Activated CD8-positive, alpha-beta memory T cell treated with anti-CD3 and anti-CD28 coated beads, Interleukin-2, amount 50 U/mL, for 1 hour (primary cell): ENCODE measurements around the gene XPNPEP2.

Experiments
- DNase-seq: peaks from one replicate; pipeline ENCODE4 v3.0.0-alpha.2; 2020; ENCODE audit errors: extremely low read depth

Gene XPNPEP2

DNA sequence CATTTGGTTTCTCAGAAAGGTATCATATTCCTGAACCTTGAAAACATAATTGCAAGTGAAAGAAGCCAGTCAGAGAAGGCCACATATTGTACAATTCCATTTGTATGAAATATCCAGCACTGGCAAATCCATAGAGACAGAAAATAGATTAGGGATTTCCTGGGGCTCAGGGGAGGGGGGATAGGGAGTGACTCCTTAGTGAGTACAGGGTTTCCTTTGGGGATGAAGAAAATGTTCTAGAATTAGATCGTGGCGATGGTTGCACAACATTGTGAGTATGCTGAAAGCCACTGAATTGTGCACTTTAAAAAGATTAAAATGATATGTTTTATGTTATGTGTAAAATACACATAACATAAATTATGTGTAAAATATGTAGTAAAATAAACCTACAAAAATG is 10.3 kb downstream of the XPNPEP2 start:
- DNase-seq, result no peak

DNA sequence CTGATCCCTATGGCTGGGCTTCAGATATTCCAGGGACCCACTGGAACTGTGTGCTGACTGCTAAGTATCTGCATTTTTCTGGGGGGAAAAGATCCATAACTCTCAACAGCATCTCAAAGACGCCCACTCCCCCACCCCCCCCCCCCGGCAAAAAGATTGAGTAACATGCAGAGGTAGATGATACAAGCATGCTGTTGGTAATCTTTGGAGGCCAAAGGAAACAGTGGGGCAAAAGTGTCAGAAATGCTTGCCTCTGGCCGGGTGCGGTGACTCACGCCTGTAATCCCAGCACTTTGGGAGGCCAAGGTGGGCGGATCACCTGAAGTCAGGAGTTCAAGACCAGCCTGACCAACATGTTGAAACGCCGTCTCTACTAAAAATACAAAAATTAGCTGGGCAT is 12.2 kb downstream of the XPNPEP2 start:
- DNase-seq, result no peak

DNA sequence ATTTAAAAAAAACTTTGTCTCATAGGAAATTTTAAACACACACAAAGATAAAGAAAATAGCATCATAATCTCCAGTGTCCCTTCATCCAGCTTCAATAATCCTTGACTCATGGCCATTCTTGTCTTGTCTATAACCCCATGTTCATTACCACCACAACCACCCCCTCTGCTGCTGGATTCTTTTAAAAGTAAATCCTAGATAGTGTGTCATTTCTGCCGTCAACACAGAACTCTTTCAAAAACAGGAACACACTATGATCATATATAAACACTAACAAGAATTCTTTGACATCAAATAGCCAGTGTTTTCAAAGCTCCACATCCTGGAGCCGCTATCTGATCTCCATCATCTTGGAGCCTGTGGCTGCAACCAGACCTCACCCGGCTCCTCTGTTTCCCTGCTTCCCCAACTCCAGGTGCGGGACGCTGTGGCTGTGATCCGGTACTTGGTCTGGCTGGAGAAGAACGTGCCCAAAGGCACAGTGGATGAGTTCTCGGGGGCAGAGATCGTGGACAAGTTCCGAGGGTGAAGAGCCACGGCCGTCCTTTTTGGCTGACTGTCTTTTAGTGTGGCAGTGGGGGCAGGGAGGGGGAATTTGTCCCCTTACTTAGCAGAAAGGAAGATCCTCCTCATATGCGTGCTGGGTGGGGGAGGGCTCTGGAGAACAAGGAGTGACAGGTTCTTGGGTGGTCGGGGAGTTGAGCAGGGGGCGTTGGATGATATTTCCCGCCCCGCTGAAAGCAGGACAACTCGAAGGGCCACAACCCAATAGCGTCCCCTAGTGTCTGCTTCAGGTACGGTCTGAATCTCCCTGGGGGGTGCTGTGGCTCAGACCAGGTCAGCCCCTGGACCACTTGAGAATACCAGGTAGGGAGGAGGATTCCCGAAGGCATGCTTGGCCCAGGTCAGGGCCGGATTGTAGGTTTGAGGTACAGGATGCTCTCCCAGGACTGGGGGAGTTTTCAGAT is 15.6 kb downstream of the XPNPEP2 start:
- DNase-seq, result no peak

DNA sequence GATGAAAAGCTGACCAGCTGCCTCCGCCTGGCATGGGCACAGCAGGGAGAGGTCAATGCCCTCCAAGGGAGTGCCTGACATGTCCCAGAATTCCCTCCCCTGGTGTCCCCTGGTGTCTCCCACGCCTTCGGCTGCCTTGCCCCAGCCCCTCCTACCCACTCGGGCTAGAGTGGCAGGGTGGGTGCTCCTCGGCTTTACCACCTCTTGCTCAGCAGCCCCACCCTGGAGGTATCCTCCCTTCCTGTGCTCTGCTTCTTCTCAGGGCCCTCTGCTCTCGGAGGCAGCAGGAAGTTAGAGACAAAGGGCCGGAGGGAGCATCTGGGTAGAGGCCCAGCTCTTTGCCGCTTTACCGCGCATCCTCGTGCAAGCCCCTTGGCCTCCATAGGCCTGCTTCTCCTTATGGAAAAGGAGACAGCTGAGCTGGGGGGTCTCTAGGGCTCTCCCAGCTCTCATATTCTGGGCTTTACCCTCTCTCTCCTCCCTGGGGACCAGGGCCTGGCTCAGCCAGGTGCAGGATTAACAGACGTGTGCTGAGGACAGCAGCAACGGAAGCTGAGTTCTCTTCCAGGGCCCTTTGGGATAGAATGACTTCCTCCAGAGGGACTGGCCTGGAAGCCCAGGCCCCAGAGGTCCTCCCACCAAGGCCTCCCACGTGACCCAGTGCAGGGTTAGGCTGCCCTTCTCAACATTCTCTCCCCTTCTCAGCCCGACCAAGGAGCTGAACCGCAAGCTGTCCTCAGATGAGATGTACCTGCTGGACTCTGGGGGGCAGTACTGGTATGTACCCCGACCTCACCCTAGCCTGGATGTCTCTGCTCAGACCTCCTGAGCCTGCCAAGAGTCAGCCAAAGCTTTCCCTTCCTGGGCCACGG is 17.2 kb downstream of the XPNPEP2 start:
- no peak for DNase-seq

DNA sequence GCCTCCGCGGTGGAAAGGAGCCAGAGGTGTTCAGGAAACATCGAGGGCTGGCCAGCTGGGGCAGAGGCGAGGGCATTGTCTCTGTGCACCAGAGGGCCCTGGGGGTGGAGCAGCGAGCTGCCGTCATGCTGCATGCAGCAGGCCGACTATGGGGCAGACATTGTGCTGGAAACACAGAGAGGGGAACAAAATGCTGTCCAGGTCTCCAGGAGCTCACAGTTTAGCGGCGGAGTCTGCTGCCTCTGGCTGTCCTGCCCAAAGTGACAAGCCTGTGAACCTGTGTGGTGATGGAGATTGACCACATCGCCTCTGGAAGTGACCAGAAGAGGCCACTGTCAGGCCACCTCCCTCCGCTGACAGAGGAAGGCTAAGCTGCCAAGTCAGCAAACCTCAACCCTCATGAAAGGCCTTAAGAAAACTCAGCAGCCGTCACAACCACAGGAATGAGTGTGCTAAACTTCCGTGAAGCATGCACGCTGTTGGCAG is 20.8 kb downstream of the XPNPEP2 start:
- DNase-seq, result no peak

DNA sequence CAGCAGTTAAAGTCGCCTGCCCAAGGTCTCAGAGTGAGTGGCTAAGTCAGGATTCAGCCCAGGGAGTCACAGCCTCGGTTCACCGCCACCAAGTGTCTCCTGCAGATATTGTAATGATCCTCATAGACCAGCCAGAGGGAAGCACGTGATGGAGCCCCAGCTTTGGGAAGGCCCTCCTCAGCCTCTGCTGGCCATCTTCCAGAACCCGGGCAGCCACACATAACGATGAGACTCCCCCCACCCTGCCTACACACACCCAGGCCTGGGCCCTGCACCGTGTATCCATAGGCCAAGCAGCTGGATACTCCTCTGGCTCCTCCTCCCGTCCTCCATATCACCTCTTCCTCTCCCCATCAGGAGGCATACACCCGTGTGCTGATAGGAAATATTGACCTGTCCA is 21.4 kb downstream of the XPNPEP2 start:
- DNase-seq, result no peak

DNA sequence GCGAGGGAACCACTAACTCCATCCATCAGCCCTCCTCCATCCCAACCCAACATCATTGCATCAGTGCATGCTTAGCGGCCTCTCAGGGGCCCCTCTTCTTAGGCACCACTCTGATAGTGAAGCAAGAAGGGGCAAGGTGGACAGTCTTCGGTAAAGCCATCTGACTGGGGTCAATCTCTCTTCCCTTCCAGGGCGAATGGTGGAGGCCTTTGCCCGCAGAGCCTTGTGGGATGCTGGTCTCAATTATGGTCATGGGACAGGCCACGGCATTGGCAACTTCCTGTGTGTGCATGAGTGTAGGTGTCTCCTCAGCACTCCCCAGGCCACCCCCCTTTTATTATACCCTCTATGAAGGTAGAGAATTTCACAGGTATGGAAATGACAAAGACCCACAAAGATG is 22.2 kb downstream of the XPNPEP2 start:
- no peak for DNase-seq

GRCh38 chrX:129761596-129761995 is 22.8 kb downstream of the XPNPEP2 start:
- DNase-seq, result no peak

GRCh38 chrX:129762448-129762847 is 23.7 kb downstream of the XPNPEP2 start:
- no peak for DNase-seq

DNA sequence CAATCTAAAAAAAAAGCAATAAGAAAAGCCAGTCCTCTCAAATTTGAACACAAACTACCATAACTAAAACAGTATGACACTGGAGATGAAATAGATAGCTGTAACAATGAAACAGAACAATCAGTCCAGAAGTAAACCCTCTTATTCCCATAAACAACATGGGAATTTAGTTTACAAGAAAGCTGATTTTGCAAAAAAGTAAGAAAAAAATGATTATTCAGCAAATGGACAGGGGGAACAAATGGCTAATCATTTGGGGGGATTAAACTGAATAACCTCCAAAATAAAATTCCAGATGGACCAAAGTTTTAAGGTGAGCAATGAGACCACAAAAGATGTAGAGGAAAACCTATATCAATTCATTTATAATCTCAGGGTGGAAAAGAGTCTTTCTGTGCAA is 24.9 kb downstream of the XPNPEP2 start:
- no peak for DNase-seq

DNA sequence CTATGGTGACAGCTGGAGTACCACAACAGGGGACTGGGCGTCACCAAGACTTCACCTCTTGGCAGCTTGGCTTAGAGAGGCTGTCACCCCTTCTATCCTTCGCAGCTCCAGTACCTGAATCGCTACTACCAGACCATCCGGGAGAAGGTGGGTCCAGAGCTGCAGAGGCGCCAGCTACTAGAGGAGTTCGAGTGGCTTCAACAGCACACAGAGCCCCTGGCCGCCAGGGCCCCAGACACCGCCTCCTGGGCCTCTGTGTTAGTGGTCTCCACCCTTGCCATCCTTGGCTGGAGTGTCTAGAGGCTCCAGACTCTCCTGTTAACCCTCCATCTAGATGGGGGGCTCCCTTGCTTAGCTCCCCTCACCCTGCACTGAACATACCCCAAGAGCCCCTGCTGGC is 29.4 kb downstream of the XPNPEP2 start:
- no peak for DNase-seq

GRCh38 chrX:129768586-129769466 is 30.0 kb downstream of the XPNPEP2 start:
- DNase-seq, result no peak

- DNase-seq, result peak; percentile 48
Measured at GRCh38 chrX:129769467-129770154, 30.8 kb downstream of the XPNPEP2 start.

DNA sequence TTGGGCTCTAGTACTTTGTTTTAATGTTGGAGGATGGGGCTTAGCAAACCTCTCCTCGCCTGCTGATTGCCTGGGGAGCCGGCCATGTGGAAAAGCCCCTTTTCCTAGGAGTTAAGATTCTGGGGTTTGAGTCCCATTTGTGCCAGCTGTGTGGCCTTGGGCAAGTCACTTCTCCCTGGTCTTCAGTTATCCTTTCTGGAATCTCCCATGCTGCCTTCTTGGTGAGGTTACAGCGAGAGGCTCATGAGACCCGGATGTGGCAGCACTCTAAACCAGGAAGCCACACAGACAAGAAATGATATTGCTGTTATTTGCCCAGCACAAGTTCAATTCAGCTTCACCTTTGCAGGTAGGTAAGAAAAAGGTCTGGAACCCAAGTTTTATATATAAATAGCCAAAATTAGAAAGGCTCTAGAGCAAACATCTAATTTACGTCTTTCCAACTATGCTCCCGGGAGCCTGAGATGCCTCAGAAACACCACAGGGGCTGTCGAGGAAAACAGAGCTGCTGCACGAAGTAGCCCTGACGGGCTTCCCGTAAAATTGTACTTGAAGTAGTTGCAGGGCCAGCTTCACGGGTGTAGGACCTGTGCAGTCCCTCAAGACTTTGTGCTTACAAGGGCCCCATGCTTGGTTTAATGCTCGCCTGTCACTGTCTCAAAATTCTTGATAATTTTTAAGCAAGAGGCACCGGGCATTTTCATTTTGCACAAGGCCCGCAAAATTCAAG is 32.7 kb downstream of the XPNPEP2 start:
- DNase-seq, result no peak

DNA sequence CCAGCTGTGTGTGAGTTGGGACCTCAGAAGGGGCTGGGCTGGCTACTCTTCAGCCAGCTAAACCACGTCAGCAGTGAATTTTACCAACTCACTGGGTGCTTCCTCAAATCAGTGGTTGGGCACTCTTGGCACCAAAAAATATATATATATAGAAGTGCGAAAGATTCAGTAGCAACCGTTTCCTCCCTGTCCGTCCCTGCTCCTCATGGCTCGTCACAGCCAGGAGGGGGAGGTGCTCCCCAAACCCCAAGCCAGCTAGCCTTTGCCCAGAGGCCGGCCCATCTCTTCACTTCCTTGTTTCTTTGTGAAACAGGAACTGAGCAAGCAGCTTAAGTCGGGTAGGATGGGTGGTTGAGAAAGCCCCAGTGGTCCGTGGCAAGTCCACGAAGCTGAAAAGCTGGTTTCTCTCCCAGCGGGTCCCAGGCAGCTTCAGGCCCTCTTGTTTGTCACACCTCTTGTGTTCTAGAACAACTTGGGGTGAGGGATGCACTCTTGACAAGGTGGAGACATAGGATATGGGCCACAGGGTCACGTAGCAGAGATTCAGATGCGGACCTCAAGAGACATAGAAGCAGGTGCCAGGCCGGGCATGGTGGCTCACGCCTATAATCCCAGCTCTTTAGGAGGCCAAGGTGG is 34.1 kb downstream of the XPNPEP2 start:
- DNase-seq, result no peak

GRCh38 chrX:129773649-129774458 is 35.1 kb downstream of the XPNPEP2 start:
- no peak for DNase-seq

DNA sequence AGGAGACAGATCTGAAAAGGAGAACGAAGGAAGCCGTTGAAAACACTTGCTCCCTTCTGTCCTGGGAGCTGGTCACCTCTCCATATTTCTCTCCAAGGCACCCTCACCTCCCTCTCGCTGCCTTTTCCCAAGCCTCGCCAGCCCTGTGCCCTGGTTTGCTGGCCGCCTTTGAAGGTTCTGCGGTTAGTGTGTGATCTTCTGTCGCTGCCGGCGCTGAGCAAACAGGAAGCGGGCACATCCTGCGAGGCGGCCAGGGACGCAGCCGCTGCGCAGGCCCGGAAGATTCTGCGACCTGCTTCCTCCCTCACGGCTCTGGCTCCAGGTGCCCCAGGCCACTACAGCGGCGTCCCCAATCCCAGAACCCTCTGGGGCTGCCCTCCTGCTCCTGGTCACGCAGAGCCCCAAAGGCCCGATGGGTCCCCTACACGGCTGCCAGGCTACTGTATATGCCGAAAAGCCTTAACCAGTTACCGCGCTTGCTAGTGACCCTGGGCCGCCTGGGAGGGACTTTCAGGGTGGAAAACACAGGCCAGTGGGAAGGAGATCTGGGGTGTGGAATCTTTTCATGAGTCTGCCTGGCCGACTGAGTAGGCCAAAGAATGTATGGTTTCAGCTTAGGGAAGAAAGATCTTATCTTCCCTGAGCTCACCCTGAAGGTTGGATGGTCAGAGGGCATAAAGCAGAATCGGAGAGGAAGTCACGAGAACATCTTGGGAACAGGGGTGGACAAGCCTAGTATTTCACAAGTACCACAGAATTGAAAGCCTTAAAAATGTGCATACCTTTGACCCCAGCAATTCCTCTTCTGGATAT is 38.6 kb downstream of the XPNPEP2 start:
- no peak for DNase-seq

DNA sequence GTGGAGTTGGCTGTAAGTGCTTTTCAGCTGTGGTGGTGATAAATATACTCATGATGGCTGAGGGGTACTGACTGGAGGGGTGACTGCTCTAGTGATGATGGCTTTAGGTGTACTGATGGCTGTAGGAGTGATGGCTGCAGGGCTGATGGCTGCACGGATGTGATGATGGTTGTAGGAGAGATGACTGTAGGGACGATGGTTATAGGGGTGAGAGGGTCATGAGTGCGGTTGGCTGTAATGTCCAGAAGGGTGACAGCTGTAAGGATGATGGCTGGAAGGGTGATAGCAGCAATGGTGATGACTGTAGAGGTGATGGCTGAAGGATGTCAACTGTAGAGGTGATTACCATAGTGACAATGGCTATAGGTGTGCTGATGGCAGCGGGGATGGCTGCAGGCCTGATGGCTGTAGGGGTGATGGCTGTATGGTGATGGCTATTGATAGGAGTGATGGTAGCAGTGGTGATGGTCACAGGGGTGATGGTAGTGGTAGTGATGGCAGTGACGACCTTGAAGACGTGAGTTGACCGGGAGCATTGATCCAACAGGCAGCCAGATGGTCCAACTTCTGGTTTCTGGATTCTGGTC is 40.4 kb downstream of the XPNPEP2 start:
- no peak for DNase-seq
